ENCODE data around the gene NFYC. TPM values are rescaled to one million over a fixed set of nuclear protein-coding genes. Genes with fewer than 3 reads are reported as not detected.

NFYC gene
- total RNA-seq, 1 experiment from 2014 or later: 61.6 TPM

GRCh38 chr1:40818264-40818961 is 126.9 kb downstream of the NFYC start:
- H3K4me1 ChIP-seq: peaks cover 9% of the 10 kb centered on the region
- no peak overlapping the region for H3K4me3 Mint-ChIP-seq (ENCODE audit: unreplicated experiment)
- H3K4me3 ChIP-seq (ENCODE audit: low read depth, low read length): no peak overlapping the region
- no peaks in the 10 kb centered on the region for H3K36me3 ChIP-seq (ENCODE audit: control insufficient read depth, insufficient read depth, low read length)
- intact Hi-C loops (cut with micrococcal nuclease; ENCODE audit: unreplicated experiment): no loop called here
- peak in 1 of 2 experiments; percentile 41 for DNase-seq
- ChIA-PET POLR2A (no interaction called here), CTCF (no interaction called here)
- no peaks in the 10 kb centered on the region for H3K27me3 Mint-ChIP-seq (ENCODE audit: insufficient read depth, unreplicated experiment)
- no peak for TF ChIP-seq CTCF (IDR thresholded peaks at IDR 0.05; ENCODE audit: insufficient read depth in 1 of 2, low read depth in 1 of 2, low read length in 1 of 2, severe bottlenecking in 1 of 2, unreplicated experiment in 1 of 2)
- H3K27ac Mint-ChIP-seq (ENCODE audit: unreplicated experiment): no peak overlapping the region
- peaks cover 6% of the 10 kb centered on the region for H3K4me1 Mint-ChIP-seq (ENCODE audit: low read depth, unreplicated experiment)
- H3K36me3 Mint-ChIP-seq (ENCODE audit: insufficient read depth, unreplicated experiment): peaks cover 4% of the 10 kb centered on the region
- no peaks in the 10 kb centered on the region for H3K9me3 Mint-ChIP-seq (ENCODE audit: unreplicated experiment)
- BruUV-seq (replicated peaks): no TSS peak
- no peaks in the 10 kb centered on the region for H3K9me3 ChIP-seq
- H3K27me3 ChIP-seq (replicated peaks; ENCODE audit: control insufficient read depth, insufficient read depth, low read length): no peaks in the 10 kb centered on the region

- Histone ChIP-seq H3K36me3 (ENCODE audit: control insufficient read depth, insufficient read depth, low read length) (no peaks in the 10 kb centered on the region), H3K4me3 (ENCODE audit: low read depth, low read length) (no peak overlapping the region), H3K27me3 (replicated peaks; ENCODE audit: control insufficient read depth, insufficient read depth, low read length) (no peaks in the 10 kb centered on the region), H3K9me3 (no peaks in the 10 kb centered on the region), H3K4me1 (peaks cover 13% of the 10 kb centered on the region)
- intact Hi-C loops (cut with micrococcal nuclease; ENCODE audit: unreplicated experiment): no loop called here
- H3K27ac Mint-ChIP-seq (ENCODE audit: unreplicated experiment): no peak overlapping the region
- TF ChIP-seq CTCF (IDR thresholded peaks at IDR 0.05; ENCODE audit: insufficient read depth in 1 of 2, low read depth in 1 of 2, low read length in 1 of 2, severe bottlenecking in 1 of 2, unreplicated experiment in 1 of 2): no peak
- ChIA-PET CTCF (no interaction called here), POLR2A (no interaction called here)
- peaks cover 9% of the 10 kb centered on the region for H3K4me1 Mint-ChIP-seq (ENCODE audit: low read depth, unreplicated experiment)
- DNase-seq: no peak
- H3K4me3 Mint-ChIP-seq (ENCODE audit: unreplicated experiment): no peak overlapping the region
- no TSS peak for BruUV-seq (replicated peaks)
- no peaks in the 10 kb centered on the region for H3K27me3 Mint-ChIP-seq (ENCODE audit: insufficient read depth, unreplicated experiment)
- H3K36me3 Mint-ChIP-seq (ENCODE audit: insufficient read depth, unreplicated experiment): peaks cover 4% of the 10 kb centered on the region
- no peaks in the 10 kb centered on the region for H3K9me3 Mint-ChIP-seq (ENCODE audit: unreplicated experiment)
Observed at GRCh38 chr1:40819101-40819500, 127.6 kb downstream of the NFYC start.

GRCh38 chr1:40820251-40820797 is 128.8 kb downstream of the NFYC start:
- no peaks in the 10 kb centered on the region for H3K9me3 ChIP-seq
- intact Hi-C loops (cut with micrococcal nuclease; ENCODE audit: unreplicated experiment): no loop called here
- TF ChIP-seq CTCF (IDR thresholded peaks at IDR 0.05; ENCODE audit: insufficient read depth in 1 of 2, low read depth in 1 of 2, low read length in 1 of 2, severe bottlenecking in 1 of 2, unreplicated experiment in 1 of 2): no peak
- peak; percentile 41 to 55 for DNase-seq
- peaks cover 21% of the 10 kb centered on the region for H3K4me1 Mint-ChIP-seq (ENCODE audit: low read depth, unreplicated experiment)
- no peak overlapping the region for H3K4me3 ChIP-seq (ENCODE audit: low read depth, low read length)
- no peaks in the 10 kb centered on the region for H3K9me3 Mint-ChIP-seq (ENCODE audit: unreplicated experiment)
- H3K36me3 ChIP-seq (ENCODE audit: control insufficient read depth, insufficient read depth, low read length): no peaks in the 10 kb centered on the region
- no TSS peak for BruUV-seq (replicated peaks)
- CTCF ChIA-PET: no interaction called here
- POLR2A ChIA-PET: no interaction called here
- no peaks in the 10 kb centered on the region for H3K27me3 ChIP-seq (replicated peaks; ENCODE audit: control insufficient read depth, insufficient read depth, low read length)
- H3K27me3 Mint-ChIP-seq (ENCODE audit: insufficient read depth, unreplicated experiment): no peaks in the 10 kb centered on the region
- H3K4me3 Mint-ChIP-seq (ENCODE audit: unreplicated experiment): no peak overlapping the region
- no peak overlapping the region for H3K27ac Mint-ChIP-seq (ENCODE audit: unreplicated experiment)
- peaks cover 9% of the 10 kb centered on the region for H3K36me3 Mint-ChIP-seq (ENCODE audit: insufficient read depth, unreplicated experiment)
- peaks cover 25% of the 10 kb centered on the region for H3K4me1 ChIP-seq

Small RNA genes lying within 50 kb of the gene (microRNA-seq; reads per million reads assigned to microRNA genes)
- gene MIR30C1 (76.7 reads per million, percentile 69 among the genes with 10 or more reads in this experiment), gene MIR30E (2,119 reads per million, percentile 93 among the genes with 10 or more reads in this experiment)

Other genes with a start within 250 kb of the NFYC start
- gene ZFP69B, start 241.2 kb upstream of the NFYC start, total RNA-seq (2022): 1.2 TPM in 2 replicates
- 2.5 and 2.6 TPM in 2 replicates for gene ZFP69, start 214.4 kb upstream of the NFYC start, total RNA-seq (2022)
- 6.4 and 9.1 TPM in 2 replicates for gene EXO5, start 182.9 kb upstream of the NFYC start, total RNA-seq (2022)
- 2.6 and 3.2 TPM in 2 replicates for gene ZNF684, start 160.1 kb upstream of the NFYC start, total RNA-seq (2022)
- gene RIMS3, start 26.0 kb upstream of the NFYC start, total RNA-seq (2022): 2.8 and 3.1 TPM in 2 replicates
- 1.4 and 1.6 TPM in 2 replicates for gene KCNQ4, start 92.1 kb downstream of the NFYC start, total RNA-seq (2022)
- 17.8 and 19.5 TPM in 2 replicates for gene CITED4, start 170.7 kb downstream of the NFYC start, total RNA-seq (2022)

Data from Caco-2 (cell line).